ENCODE results near the gene U2AF2.

The U2AF2 gene

DNA sequence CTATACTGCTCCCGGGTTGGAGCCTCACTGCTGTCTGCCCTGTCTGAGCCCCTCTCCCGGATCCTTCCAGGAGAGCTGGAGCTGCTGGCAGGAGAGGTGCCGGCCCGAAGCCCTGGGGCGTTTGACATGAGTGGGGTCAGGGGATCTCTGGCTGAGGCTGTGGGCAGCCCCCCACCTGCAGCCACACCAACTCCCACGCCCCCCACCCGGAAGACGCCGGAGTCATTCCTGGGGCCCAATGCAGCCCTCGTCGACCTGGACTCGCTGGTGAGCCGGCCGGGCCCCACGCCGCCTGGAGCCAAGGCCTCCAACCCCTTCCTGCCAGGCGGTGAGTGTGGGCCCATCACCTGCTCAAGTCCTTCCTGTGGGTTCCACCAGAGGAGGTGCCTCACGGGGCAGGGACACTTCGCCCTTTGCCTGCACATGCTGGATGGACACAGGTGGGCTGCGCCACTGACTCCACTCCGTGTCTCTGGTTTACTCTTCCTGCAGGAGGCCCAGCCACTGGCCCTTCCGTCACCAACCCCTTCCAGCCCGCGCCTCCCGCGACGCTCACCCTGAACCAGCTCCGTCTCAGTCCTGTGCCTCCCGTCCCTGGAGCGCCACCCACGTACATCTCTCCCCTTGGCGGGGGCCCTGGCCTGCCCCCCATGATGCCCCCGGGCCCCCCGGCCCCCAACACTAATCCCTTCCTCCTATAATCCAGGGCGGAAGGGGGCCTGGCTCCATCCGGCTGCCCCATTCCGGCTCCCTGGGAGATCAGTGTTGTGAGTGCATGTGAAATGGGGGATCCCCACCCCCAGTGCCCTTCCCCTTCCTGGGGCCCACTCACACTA lies 40.0 kb downstream of the U2AF2 start:
- H3K9ac ChIP-seq (ENCODE audit: low read depth in 1 of 2, low read length in 2 of 2) = no peak overlapping the region
- H3K27ac ChIP-seq (ENCODE audit: low read depth in 2 of 2, low read length in 2 of 2) = peak overlapping the region; percentile 23 to 27
- no peak overlapping the region for H3K4me3 ChIP-seq (ENCODE audit: low read length in 2 of 2)
- H3K4me1 ChIP-seq (ENCODE audit: control insufficient read depth in 2 of 2, insufficient read depth in 2 of 2, low read length in 2 of 2) = peaks cover under 1% of the 10 kb centered on the region in 2 donors
- no peaks in the 10 kb centered on the region for H3K9me3 ChIP-seq (ENCODE audit: control insufficient read depth in 2 of 2, low read length in 2 of 2)
- H3K36me3 ChIP-seq (ENCODE audit: control insufficient read depth in 2 of 2, insufficient read depth in 2 of 2, low read length in 2 of 2) = peaks cover 52 to 72% of the 10 kb centered on the region in 2 donors
- H3K27me3 ChIP-seq (ENCODE audit: control insufficient read depth in 2 of 2, insufficient read depth in 2 of 2, low read length in 2 of 2) = no peaks in the 10 kb centered on the region

DNA sequence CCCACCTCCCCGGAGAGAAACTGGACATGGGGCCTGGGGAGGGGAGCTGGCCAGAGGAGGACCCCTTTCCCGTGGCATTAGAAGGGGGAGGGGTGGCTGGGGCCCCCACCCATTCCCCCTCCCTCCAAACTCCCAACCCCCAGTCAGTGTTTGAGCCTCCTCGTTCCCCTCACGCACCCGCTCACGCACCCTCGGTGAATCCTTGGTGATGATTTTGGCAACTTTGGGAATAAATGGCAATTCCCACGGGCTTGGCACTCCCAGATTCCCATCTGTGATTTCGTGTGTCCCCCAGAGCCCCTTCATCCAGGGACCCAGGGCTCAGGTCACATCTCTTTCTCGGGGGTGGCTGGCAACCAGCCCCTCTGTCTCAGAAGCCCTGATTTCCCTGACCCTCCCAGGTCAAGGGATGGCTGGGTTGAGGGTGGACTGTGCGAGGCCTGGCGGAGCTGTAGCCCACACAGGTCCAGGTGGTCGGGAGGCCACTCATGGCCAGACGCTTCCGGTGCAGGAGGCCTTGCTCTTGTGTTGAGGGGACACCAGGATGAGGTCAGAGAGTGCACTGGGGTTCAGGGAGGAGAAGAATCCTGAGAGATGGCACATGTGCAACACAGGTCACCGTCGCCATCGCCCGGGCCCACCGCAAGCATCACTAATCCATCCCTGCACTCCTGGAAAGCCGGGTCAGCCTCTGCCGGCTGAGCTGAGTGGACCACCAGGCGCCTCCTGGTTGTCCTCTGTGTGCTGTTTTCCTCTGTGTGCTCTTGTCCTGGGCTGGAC lies 40.9 kb downstream of the U2AF2 start:
- Histone ChIP-seq H3K36me3 (ENCODE audit: control insufficient read depth in 2 of 2, insufficient read depth in 2 of 2, low read length in 2 of 2) (peaks cover 46 to 66% of the 10 kb centered on the region in 2 donors), H3K4me3 (ENCODE audit: low read length in 2 of 2) (no peak overlapping the region), H3K9me3 (ENCODE audit: control insufficient read depth in 2 of 2, low read length in 2 of 2) (no peaks in the 10 kb centered on the region), H3K4me1 (ENCODE audit: control insufficient read depth in 2 of 2, insufficient read depth in 2 of 2, low read length in 2 of 2) (no peaks in the 10 kb centered on the region), H3K27ac (ENCODE audit: low read depth in 2 of 2, low read length in 2 of 2) (no peak overlapping the region), H3K27me3 (ENCODE audit: control insufficient read depth in 2 of 2, insufficient read depth in 2 of 2, low read length in 2 of 2) (no peaks in the 10 kb centered on the region), H3K9ac (ENCODE audit: low read depth in 1 of 2, low read length in 2 of 2) (no peak overlapping the region)

DNA sequence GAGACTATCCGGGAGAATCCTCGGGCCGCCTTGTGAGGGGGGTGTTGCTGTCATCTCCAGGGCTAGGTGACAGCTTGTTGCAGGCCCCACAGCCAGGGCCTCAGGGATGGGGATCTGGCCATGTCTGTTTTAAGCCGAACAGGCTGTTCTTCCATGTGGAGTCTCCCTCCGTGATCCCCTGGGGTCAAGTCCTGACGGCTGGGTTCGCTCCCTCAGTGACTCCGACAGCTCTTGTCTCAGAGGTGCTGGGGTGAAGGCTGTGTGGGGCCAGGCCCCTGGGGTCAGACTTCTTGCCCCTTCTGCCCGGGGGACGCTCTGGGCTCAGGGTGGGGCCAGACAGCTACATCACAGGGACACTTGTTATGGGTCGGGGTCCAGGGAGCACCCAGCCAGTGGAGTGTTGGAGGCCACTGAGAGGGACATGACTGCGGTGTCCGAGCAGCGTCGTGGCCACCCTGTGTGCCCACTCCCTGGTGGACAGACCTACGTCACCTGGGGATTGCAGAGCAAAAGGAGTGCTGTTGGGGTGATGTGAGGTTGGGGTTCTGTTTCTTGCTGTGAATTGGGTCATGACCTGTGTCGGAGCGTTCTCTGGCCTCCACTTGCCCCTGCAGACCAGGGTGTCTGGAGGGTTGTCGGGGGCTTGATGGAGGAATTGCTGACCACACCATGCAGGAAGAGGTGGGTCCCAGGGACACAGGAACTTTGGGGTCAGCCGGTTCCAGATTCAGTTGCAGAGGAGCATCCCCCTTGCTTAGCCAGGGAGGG lies 41.6 kb downstream of the U2AF2 start:
- Histone ChIP-seq H3K27me3 (ENCODE audit: control insufficient read depth in 2 of 2, insufficient read depth in 2 of 2, low read length in 2 of 2) (no peaks in the 10 kb centered on the region), H3K4me1 (ENCODE audit: control insufficient read depth in 2 of 2, insufficient read depth in 2 of 2, low read length in 2 of 2) (no peaks in the 10 kb centered on the region), H3K36me3 (ENCODE audit: control insufficient read depth in 2 of 2, insufficient read depth in 2 of 2, low read length in 2 of 2) (peaks cover 44 to 64% of the 10 kb centered on the region in 2 donors), H3K9ac (ENCODE audit: low read depth in 1 of 2, low read length in 2 of 2) (no peak overlapping the region), H3K27ac (ENCODE audit: low read depth in 2 of 2, low read length in 2 of 2) (no peak overlapping the region), H3K4me3 (ENCODE audit: low read length in 2 of 2) (no peak overlapping the region), H3K9me3 (ENCODE audit: control insufficient read depth in 2 of 2, low read length in 2 of 2) (no peaks in the 10 kb centered on the region)

DNA sequence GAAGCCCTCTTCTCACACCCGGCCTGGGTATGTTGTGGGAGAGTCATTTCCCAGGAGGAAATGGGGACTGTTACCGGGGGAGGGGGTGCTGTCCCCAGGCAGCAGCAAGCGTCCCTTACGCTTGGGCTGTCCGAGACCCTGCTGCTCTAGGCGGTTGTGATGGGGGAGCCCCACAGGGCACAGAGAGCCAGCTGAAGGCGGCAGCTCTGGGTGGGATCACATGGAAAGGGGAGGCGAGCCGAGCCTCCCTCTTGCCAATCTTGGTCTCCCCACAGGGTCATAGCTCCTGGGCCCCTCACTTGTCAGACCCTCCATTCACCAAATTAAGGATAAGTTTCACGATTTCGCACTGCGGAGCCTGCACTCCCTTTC lies 42.2 kb downstream of the U2AF2 start:
- Histone ChIP-seq H3K9ac (ENCODE audit: low read depth in 1 of 2, low read length in 2 of 2) (no peak overlapping the region), H3K4me3 (ENCODE audit: low read length in 2 of 2) (no peak overlapping the region), H3K27ac (ENCODE audit: low read depth in 2 of 2, low read length in 2 of 2) (no peak overlapping the region), H3K4me1 (ENCODE audit: control insufficient read depth in 2 of 2, insufficient read depth in 2 of 2, low read length in 2 of 2) (peaks cover 0 to 1% of the 10 kb centered on the region in 2 donors), H3K9me3 (ENCODE audit: control insufficient read depth in 2 of 2, low read length in 2 of 2) (no peaks in the 10 kb centered on the region), H3K36me3 (ENCODE audit: control insufficient read depth in 2 of 2, insufficient read depth in 2 of 2, low read length in 2 of 2) (peaks cover 41 to 61% of the 10 kb centered on the region in 2 donors), H3K27me3 (ENCODE audit: control insufficient read depth in 2 of 2, insufficient read depth in 2 of 2, low read length in 2 of 2) (no peaks in the 10 kb centered on the region)

DNA sequence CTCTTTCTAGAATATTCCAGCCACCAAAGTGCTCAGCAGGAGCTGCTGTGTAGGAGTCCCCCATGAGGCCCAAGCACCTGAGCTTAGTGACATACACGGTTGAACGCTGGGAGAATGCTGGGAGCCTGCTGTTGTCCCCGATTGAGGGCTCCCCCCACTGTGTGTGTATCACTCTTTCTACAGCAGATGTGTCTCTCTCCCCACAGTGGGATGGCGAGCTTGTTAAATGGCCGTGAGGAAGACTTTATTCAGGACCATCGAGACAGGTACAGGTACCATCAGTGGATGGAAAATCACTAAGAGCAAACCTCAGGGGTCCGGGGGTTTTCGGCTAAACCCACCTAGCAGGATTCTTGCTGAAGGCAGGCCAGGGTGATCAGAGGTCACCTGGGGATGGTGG lies 42.9 kb downstream of the U2AF2 start:
- no peaks in the 10 kb centered on the region for H3K27me3 ChIP-seq (ENCODE audit: control insufficient read depth in 2 of 2, insufficient read depth in 2 of 2, low read length in 2 of 2)
- peaks cover 39 to 59% of the 10 kb centered on the region in 2 donors for H3K36me3 ChIP-seq (ENCODE audit: control insufficient read depth in 2 of 2, insufficient read depth in 2 of 2, low read length in 2 of 2)
- H3K4me3 ChIP-seq (ENCODE audit: low read length in 2 of 2) = no peak overlapping the region
- no peaks in the 10 kb centered on the region for H3K9me3 ChIP-seq (ENCODE audit: control insufficient read depth in 2 of 2, low read length in 2 of 2)
- H3K4me1 ChIP-seq (ENCODE audit: control insufficient read depth in 2 of 2, insufficient read depth in 2 of 2, low read length in 2 of 2) = peaks cover 0 to 6% of the 10 kb centered on the region in 2 donors
- H3K27ac ChIP-seq (ENCODE audit: low read depth in 2 of 2, low read length in 2 of 2) = no peak overlapping the region
- H3K9ac ChIP-seq (ENCODE audit: low read depth in 1 of 2, low read length in 2 of 2) = no peak overlapping the region

DNA sequence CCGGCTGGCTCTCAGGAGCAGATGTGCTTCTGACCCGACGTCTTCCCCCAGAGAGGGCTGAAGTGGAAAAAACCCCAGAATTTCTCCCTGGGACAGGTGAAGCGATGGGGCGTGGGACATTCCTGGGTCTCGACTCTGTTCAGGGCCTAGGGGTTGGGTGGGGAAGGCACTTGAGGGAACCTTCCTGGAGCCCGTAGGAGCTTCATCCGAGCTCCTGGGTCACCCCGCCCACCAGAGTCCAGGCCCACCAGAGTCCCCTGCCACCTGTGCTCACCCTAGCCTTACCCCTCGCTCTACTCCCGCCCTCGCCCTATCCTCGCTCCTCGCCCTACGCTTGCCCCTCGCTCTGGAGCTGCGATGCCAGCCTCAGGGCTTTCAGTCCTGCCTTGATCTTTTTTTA lies 43.4 kb downstream of the U2AF2 start:
- Histone ChIP-seq H3K9me3 (ENCODE audit: control insufficient read depth in 2 of 2, low read length in 2 of 2) (no peaks in the 10 kb centered on the region), H3K4me1 (ENCODE audit: control insufficient read depth in 2 of 2, insufficient read depth in 2 of 2, low read length in 2 of 2) (peaks cover 3 to 9% of the 10 kb centered on the region in 2 donors), H3K27me3 (ENCODE audit: control insufficient read depth in 2 of 2, insufficient read depth in 2 of 2, low read length in 2 of 2) (no peaks in the 10 kb centered on the region), H3K27ac (ENCODE audit: low read depth in 2 of 2, low read length in 2 of 2) (no peak overlapping the region), H3K36me3 (ENCODE audit: control insufficient read depth in 2 of 2, insufficient read depth in 2 of 2, low read length in 2 of 2) (peaks cover 34 to 54% of the 10 kb centered on the region in 2 donors), H3K9ac (ENCODE audit: low read depth in 1 of 2, low read length in 2 of 2) (no peak overlapping the region), H3K4me3 (ENCODE audit: low read length in 2 of 2) (no peak overlapping the region)

DNA sequence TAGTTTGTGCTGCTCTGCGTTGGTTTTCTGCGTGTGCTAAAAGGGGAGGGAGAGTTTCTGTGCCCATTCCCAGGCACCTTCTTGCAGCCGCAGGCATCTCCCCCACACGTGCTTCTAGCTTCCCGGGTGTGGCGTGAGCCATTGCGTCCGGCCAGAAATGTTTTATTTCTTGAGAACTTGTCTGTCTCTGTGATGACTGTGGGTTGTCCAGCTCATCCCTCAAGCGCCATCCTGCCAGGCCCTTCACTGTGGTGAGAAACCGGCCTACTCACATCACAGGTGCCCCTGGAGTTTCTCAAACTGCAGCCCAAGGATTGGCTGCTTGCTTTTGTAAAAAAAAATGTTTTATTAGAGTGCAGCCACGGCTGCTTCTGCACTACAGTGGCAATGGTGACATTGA lies 44.4 kb downstream of the U2AF2 start:
- Histone ChIP-seq H3K27me3 (ENCODE audit: control insufficient read depth in 2 of 2, insufficient read depth in 2 of 2, low read length in 2 of 2) (no peaks in the 10 kb centered on the region), H3K4me3 (ENCODE audit: low read length in 2 of 2) (no peak overlapping the region), H3K4me1 (ENCODE audit: control insufficient read depth in 2 of 2, insufficient read depth in 2 of 2, low read length in 2 of 2) (peaks cover 7 to 9% of the 10 kb centered on the region in 2 donors), H3K36me3 (ENCODE audit: control insufficient read depth in 2 of 2, insufficient read depth in 2 of 2, low read length in 2 of 2) (peaks cover 31 to 47% of the 10 kb centered on the region in 2 donors), H3K27ac (ENCODE audit: low read depth in 2 of 2, low read length in 2 of 2) (no peak overlapping the region), H3K9me3 (ENCODE audit: control insufficient read depth in 2 of 2, low read length in 2 of 2) (no peaks in the 10 kb centered on the region), H3K9ac (ENCODE audit: low read depth in 1 of 2, low read length in 2 of 2) (no peak overlapping the region)

DNA sequence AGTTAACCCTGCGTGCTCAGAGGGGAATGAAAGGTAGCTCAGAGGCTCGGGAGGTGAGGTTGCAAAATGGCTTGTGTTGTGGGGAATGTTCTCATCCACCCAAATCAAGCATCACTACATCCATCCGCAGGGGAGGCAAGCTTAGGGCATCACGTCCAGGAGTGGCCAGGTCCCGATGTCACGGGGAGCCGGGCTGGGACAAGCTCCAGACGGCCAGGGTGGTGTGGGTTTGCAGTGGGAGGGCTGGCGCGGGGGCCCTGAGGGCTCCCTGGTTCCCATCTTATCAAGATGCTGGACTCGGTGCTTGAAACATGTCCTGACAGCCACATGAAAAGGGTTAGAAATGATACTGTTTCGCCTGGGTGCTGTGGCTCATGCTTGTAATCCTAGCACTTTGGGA lies 46.0 kb downstream of the U2AF2 start:
- Histone ChIP-seq H3K36me3 (ENCODE audit: control insufficient read depth in 2 of 2, insufficient read depth in 2 of 2, low read length in 2 of 2) (peaks cover 23 to 42% of the 10 kb centered on the region in 2 donors), H3K9me3 (ENCODE audit: control insufficient read depth in 2 of 2, low read length in 2 of 2) (no peaks in the 10 kb centered on the region), H3K27ac (ENCODE audit: low read depth in 2 of 2, low read length in 2 of 2) (no peak overlapping the region), H3K9ac (ENCODE audit: low read depth in 1 of 2, low read length in 2 of 2) (no peak overlapping the region), H3K4me3 (ENCODE audit: low read length in 2 of 2) (no peak overlapping the region), H3K4me1 (ENCODE audit: control insufficient read depth in 2 of 2, insufficient read depth in 2 of 2, low read length in 2 of 2) (peaks cover 7 to 9% of the 10 kb centered on the region in 2 donors), H3K27me3 (ENCODE audit: control insufficient read depth in 2 of 2, insufficient read depth in 2 of 2, low read length in 2 of 2) (no peaks in the 10 kb centered on the region)

DNA sequence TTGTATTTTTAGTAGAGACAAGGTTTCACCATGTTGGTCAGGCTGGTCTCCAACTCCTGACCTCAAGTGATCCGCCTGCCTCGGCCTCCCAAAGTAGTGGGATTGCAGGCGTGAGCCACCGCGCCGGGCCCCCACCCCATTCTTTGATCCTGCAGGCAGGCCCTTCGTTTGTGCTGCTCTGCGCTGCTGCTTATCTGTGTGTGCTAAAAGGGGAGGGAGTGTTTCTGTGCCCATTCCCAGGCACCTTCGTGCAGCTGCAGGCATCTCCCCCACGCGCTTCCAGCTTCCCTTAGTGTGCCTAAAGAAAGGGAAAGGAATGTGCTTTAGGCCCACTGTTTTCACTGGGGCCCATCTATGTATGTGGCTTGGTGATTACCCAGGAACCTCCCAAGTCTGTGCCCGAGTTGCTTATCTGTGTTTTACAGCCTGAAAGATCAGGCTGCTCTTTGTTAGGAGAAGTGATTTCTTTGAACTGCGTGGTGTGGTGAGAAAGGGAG lies 47.3 kb downstream of the U2AF2 start:
- H3K4me1 ChIP-seq (ENCODE audit: control insufficient read depth in 2 of 2, insufficient read depth in 2 of 2, low read length in 2 of 2) = peaks cover 7 to 9% of the 10 kb centered on the region in 2 donors
- peak overlapping the region in 1 of 2 donors; percentile 9 for H3K4me3 ChIP-seq (ENCODE audit: low read length in 2 of 2)
- H3K9ac ChIP-seq (ENCODE audit: low read depth in 1 of 2, low read length in 2 of 2) = peak overlapping the region in 1 of 2 donors; percentile 24
- H3K27ac ChIP-seq (ENCODE audit: low read depth in 2 of 2, low read length in 2 of 2) = no peak overlapping the region
- H3K27me3 ChIP-seq (ENCODE audit: control insufficient read depth in 2 of 2, insufficient read depth in 2 of 2, low read length in 2 of 2) = no peaks in the 10 kb centered on the region
- peaks cover 16 to 29% of the 10 kb centered on the region in 2 donors for H3K36me3 ChIP-seq (ENCODE audit: control insufficient read depth in 2 of 2, insufficient read depth in 2 of 2, low read length in 2 of 2)
- no peaks in the 10 kb centered on the region for H3K9me3 ChIP-seq (ENCODE audit: control insufficient read depth in 2 of 2, low read length in 2 of 2)
